HG02642 (cell line): ENCODE results near the gene DCTN2.
A peak's percentile ranks its signal among the peaks of the same experiment; 100 is the strongest.
"Not testable (repeated sequence)": the region's sequence is repeated elsewhere in the genome, so short reads cannot be mapped to it uniquely, and the experiment has no call there.

ENCODE experiments used
- ATAC-seq: cut with Tn5 transposase; IDR thresholded peaks from one replicate; pipeline ENCODE4 v1.9.1; 2021; ENCODE audit warnings: mild to moderate bottlenecking; ENCODE audit not compliant: unreplicated experiment, poor library complexity

The DCTN2 gene

DNA sequence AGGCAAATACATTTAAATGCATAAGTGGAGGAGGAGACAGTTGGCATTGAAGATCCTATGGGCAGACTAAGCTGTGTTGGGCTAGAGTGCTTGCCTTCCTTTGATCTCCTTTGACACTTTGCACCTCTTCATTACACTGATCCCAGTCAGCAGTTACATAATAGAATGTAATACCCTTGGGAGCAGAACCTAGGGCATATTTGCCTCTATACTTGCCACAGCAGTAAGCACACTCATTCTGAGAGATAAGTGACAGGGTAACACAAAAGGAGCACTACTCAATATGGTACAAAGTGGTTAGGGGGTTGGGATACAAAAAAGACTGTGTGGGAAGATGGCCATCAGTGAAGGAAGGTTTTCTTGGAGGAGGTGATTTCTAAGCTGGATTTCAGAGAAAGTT is 50.2 kb downstream of the DCTN2 start:
- no peak for ATAC-seq

DNA sequence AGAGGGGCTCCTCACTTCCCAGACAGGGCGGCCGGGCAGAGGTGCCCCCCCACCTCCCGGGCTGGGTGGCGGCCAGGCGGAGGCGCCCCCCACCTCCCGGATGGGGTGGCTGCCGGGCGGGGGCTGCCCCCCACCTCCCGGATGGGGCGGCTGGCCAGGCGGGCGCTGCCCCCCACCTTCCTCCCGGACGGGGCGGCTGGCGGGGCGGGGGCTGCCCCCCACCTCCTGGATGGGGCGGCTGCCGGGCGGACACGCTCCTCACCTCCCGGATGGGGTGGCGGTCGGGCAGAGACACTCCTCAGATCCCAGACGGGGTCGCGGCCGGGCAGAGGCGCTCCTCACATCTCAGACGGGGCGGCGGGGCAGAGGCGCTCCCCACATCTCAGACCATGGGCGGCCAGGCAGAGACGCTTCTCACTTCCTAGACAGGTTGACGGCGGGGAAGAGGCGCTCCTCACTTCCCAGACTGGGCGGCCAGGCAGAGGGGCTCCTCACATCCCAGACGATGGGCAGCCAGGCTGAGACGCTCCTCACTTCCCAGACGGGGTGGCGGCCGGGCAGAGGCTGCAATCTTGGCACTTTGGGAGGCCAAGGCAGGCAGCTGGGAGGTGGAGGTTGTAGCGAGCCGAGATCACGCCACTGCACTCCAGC is 51.8 kb downstream of the DCTN2 start:
- ATAC-seq: not testable (repeated sequence)

DNA sequence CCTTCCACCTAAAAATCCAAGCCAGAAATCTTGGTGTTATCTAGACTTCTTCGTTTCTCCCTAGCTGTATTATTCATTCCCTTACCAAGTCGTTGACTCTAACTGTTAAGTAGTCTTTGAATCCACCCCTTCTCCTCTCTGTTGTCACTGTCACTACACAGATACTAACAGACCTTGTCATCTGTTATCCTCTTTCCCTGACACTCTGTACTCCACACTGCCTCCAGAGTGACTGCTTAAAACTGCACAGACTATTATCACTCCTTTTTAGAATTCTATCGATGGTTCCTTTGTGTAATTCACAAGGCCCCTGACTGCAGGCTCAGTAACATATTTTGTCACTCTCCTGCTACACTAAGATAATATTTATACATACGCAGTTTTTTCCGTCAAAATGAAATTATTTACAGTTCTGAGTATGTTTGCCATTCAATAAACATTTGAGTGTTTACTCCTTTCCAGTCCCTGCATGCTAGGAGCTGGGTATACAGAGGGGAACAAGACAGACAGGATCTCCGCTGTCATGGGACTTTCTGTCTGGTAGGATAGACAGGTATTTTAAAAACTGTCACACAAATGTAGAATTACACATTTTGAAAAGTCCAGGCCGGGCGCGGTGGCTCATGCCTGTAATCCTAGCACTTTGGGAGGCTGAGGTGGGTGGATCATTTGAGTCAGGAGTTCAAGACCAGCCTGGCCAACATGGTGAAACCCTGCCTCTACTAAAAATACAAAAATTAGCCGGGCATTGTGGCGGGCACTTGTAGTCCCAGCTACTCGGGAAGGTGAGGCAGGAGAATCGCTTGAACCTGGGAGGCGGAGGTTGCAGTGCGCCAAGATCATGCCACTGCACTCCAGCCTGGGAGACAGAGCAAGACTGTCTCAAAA is 55.4 kb downstream of the DCTN2 start:
- no peak for ATAC-seq

DNA sequence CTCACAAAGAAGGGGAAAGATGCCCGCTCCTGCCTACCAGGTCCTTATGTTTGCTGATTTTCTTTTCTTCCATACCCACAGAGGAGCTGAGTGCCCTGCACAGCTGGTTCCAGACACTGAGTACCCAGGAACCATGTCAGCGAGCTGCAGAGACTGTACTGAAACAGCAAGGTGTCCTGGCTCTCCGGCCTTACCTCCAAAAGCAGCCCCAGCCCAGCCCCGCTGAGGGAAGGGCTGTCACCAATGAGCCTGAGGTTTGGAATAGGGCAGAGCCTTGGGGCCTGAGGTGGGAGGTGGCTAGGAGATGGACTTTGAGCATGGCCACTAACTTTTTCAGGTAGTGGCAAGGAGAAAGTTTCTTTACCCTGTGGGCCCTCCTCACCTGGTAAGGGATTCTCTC is 56.9 kb downstream of the DCTN2 start:
- no peak for ATAC-seq

DNA sequence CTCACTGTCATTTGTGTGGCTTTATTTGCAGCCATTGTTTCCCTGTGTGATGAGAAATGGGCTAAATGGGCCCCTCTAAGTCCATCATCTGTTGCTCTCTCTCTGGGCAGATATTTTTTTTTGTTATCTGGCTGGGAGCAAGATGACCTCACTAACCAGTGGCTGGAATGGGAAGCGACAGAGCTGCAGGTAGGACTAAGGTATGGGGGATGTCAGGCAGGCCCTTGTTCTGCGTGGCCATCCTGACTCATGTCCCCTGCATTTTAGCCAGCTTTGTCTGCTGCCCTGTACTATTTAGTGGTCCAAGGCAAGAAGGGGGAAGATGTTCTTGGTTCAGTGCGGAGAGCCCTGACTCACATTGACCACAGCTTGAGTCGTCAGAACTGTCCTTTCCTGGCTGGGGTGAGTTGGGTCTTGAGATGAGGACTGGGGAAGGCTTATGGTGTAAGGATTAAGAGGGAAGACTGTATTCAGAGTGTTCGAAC is 57.8 kb downstream of the DCTN2 start:
- no peak for ATAC-seq

DNA sequence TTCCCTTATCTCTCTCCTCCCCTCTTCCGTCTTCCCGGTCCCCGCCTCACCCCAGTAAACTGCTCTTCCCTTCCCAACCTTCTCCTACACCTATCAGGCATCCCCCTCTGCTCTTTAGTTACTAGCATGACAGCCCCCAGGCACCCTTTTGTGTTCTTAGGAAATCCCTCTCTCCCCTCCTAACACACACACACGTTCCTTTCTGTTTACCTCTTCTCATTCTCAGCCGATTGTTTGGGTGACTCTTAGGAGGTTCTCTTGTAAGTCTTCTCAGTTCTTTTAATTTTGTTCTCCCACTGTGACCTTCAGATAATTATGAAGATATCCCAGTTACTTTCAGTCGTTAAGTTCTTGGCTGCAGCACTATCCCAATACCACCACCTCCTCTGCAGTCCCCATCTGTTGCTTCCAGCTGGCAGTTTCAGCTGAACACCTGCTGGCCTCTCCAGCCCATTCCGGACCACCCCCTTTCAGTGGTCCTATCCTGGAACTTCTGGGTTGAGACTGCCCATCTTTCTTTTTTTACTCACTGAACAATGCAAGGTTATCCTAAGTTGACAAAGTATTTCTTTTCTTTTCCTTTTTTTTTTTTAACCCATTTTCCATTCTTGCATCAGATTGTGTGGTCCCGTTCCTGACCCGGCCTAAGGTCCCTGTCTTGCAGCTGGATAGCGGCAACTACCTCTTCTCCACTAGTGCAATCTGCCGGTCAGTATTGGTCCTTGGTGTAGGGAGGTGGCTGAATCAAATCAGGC is 58.4 kb downstream of the DCTN2 start:
- ATAC-seq: peak; percentile 3

DNA sequence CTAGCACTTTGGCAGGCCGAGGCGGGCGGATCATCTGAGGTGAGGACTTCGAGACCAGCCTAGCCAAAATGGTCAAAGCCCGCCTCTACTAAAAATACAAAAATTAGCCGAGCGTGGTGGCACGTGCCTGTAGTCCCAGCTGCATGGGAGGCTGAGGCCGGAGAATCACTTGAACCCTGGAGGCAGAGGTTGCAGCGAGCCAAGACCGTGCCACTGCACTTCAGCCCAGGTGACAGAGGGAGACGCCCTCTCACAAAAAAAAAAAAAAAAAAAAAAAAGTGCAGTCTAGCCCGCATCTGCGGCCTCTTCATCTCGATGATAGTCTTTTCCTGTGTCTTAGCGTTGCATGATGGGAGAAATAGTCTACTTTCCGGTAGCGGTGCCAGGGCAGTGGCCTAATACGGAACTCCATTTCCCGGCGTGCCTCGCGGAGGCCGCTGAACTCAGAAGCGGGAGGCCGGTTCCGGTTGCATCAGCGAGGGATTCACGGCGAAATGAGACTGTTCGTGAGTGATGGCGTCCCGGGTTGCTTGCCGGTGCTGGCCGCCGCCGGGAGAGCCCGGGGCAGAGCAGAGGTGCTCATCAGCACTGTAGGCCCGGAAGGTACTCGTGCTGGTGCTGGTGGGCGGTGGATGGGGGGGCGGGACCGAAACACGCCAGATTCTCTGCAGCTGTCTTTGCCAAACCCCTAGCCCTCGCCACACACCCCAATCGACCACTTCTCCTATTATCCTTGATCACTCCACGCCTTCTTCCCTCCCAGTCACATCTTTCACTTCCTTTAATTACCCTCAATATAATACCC is 59.2 kb downstream of the DCTN2 start, which contains the start of gene MARS1:
Gene MARS1 (plus strand): TSS at position 472 of the 805 bp plus-strand sequence. CDS start 23 bp downstream, at position 495.
- ATAC-seq: peak; percentile 96

DNA sequence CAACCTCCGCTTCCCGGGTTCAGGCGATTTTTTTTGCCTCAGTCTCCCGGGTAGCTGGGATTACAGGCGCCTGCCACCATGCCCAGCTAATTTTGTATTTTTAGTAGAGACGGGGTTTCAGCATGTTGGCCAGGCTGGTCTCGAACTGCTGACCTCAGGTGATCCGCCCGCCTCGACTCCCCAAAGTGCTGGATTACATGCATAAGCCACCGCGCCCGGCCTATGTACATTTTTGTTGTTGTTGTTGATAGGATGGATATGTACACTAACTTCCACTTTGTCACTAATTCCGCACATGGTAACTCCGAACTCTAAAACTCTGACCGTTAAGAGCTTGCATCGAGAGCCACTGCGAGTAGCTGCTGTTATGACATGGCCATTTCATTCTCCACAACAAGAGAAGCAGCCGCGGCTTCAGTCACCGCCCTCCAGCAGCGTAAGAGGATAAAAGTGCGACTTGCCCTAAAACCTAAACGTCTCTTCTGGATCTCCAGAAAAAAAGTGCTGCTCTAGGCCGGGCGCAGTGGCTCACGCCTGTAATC is 59.9 kb downstream of the DCTN2 start:
- ATAC-seq: no peak

DNA sequence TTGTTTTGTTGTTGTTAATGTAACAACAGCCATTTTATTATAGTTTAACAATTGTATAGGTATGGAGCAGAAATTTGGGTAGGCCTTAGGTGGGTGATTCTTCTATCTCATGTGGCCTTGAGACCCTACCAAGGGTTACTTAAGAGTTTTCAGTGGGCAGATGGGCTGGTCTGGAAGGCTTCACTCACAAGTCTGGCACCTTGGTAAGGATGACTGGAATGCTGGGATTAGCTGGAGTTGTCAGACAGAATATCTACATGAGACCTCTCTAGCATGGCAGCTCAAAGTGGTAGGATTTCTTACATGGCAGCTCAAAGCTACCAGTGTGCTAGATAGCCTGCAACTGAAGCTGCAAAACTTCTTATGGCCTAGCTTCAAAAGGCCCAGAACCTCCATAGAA is 61.3 kb downstream of the DCTN2 start:
- ATAC-seq: no peak

DNA sequence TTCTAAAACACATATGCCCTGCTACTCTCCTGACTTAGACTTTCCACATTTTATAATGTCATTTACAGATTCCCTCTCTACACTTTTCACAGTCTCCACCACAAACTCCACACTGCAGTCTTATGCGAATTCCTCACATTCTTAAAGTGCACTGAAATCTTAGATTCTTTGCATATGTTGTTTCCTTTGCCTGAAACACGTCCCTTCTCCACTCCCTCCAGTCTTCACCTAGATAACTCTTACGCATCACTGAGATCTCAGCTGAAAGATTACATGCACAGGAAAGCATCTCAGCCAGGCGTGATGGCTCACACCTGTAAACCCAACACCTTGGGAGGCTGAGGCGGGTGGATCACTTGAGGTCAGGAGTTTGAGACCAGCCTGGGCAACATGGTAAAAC is 63.5 kb downstream of the DCTN2 start:
- ATAC-seq: no peak

DNA sequence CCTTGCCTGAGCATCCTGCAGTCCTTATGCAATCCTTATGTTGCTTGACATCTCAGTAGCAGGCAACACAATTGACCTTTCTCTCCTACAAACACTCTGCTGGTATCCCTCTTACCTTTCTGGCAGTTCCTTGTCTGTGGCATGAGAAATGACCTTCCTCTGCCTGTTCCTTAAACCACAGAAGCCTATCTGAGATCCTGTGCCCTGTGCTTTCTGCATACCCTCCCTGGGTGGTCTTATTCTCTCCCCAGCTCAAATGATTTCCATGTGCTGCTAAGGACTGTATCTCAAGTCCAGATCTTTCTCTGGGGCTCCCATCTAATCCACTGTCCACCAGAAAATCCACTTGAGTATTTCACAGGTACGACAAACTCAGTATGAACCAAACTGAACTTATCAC is 65.3 kb downstream of the DCTN2 start:
- no peak for ATAC-seq
